Adrenal gland (tissue), 5 donors: ENCODE results near the gene HSD17B2.

ENCODE experiments used
- POLR2A ChIP-seq, 2 donors: fragments of 450-650 bp; IDR thresholded peaks; one replicate each; pipeline ENCODE4 v1.6.1; 2017; ENCODE audit warnings: antibody characterized with exemption in 2 of 2, mild to moderate bottlenecking in 2 of 2, moderate library complexity in 1 of 2
- TF ChIP-seq, protein P1 (sequence below), 6 experiments: fragments of 450-650 bp in 4 of 6; fragments of 200-600 bp in 2 of 6; sonication (generic) in 1 of 6; IDR thresholded peaks; 1 replicate in 5 of 6; 2 replicates in 1 of 6; pipeline versions ENCODE4 v1.5.1 to v1.8.0; 2016 to 2021; ENCODE audit warnings: antibody characterized with exemption in 6 of 6, mild to moderate bottlenecking in 2 of 6, moderate library complexity in 1 of 6
- donor health status: DM: no; HTN: no; CAD: no.

DNA sequence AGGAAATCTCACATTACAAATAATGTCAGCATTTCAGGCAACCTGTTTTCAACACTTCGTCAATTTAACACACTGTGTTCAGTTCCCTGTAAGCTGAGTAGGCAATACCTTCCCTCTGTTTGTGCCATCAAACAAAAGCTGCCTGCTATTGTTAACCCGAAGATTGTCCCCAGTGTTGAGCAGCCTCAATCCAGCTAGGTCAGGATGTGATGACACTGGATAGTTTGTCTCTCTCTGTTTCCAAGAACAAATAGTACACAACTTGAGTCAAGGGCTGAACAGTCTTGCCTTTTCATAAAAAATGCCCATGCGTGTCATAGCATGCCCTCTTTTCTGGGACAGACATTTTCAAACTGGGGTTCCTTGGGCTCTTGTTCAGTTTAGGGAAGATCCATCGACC, 36.4 kb downstream of the HSD17B2 start:
- TF ChIP-seq, protein P1, sequence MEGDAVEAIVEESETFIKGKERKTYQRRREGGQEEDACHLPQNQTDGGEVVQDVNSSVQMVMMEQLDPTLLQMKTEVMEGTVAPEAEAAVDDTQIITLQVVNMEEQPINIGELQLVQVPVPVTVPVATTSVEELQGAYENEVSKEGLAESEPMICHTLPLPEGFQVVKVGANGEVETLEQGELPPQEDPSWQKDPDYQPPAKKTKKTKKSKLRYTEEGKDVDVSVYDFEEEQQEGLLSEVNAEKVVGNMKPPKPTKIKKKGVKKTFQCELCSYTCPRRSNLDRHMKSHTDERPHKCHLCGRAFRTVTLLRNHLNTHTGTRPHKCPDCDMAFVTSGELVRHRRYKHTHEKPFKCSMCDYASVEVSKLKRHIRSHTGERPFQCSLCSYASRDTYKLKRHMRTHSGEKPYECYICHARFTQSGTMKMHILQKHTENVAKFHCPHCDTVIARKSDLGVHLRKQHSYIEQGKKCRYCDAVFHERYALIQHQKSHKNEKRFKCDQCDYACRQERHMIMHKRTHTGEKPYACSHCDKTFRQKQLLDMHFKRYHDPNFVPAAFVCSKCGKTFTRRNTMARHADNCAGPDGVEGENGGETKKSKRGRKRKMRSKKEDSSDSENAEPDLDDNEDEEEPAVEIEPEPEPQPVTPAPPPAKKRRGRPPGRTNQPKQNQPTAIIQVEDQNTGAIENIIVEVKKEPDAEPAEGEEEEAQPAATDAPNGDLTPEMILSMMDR (IDR thresholded peaks at IDR 0.05): no peak
- no peak for TF ChIP-seq POLR2A (IDR thresholded peaks at IDR 0.05)
